Esophagus muscularis mucosa (tissue), 4 donors: Measurements from ENCODE around the gene GALNT14.

Source experiments
- CTCF ChIP-seq, 3 experiments: fragments of 200-600 bp in 2 of 3; fragments of 450-650 bp in 1 of 3; sonication (generic) in 2 of 3; IDR thresholded peaks; one replicate each; pipeline ENCODE4 v1.5.1; 2017 to 2019; ENCODE audit warnings: antibody characterized with exemption in 3 of 3, mild to moderate bottlenecking in 2 of 3, moderate library complexity in 1 of 3
- EP300 ChIP-seq: sonication (generic); formaldehyde crosslinking; IDR thresholded peaks from one replicate; pipeline ENCODE4 v1.6.1; 2017; ENCODE audit warnings: antibody characterized with exemption
- POLR2A ChIP-seq: fragments of 450-650 bp; IDR thresholded peaks from one replicate; pipeline ENCODE4 v1.6.1; 2017; ENCODE audit warnings: antibody characterized with exemption, moderate library complexity, mild to moderate bottlenecking, low read depth
- POLR2AphosphoS5 ChIP-seq, 2 donors: sonication (generic); formaldehyde crosslinking; IDR thresholded peaks; one replicate each; pipeline ENCODE4 v1.6.1; 2017; ENCODE audit warnings: antibody characterized with exemption in 2 of 2

- no peak for TF ChIP-seq POLR2A
- no peak for TF ChIP-seq CTCF (IDR thresholded peaks at IDR 0.05)
- TF ChIP-seq POLR2AphosphoS5 (IDR thresholded peaks at IDR 0.05) = no peak
- TF ChIP-seq EP300 = no peak
Measured at GRCh38 chr2:31049916-31050588, 88.2 kb downstream of the GALNT14 start.
